D341Med (cell line): ENCODE measurements around the gene EFNB1.

Source experiments
- DNase-seq: peaks from one replicate; pipeline ENCODE4 v3.0.0; 2012; ENCODE audit warnings: low spot score

The EFNB1 gene

DNA sequence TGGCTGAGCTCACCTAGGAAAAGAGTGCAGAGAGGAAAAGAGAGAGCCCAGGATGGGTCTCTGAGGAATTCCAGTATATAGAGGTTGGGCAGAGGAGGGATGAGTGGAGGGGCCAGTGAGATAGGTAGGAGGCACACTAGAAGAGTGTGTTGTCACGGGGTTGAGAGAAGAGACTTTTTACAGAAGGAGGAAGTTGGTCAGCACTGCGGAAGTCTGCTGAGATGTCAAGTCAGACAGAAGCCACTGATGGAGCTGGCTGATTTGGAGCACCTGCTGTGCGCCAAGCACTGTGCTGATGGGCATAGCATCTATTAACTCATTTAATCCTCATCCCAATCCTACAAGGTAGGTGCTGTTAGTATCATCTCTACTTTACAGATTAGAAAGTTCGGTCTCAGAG, 60.4 kb downstream of the EFNB1 start:
- DNase-seq: no peak
